HG03159 (cell line): ENCODE results near the gene PLSCR1.

Experiments
- ATAC-seq: cut with Tn5 transposase; IDR thresholded peaks from one replicate; pipeline ENCODE4 v1.9.1; 2021; ENCODE audit warnings: mild to moderate bottlenecking, moderate library complexity; ENCODE audit not compliant: unreplicated experiment

PLSCR1 gene

GRCh38 chr3:146544002-146544928 is at the start of gene PLSCR1:
TSS of gene PLSCR1 (minus strand) at chr3:146544607. CDS start at chr3:146536552, 8,055 bp downstream.
- peak; percentile 86 for ATAC-seq

GRCh38 chr3:146593776-146594175 is 49.4 kb upstream of the PLSCR1 start:
- no peak for ATAC-seq

- ATAC-seq = no peak
Observed at GRCh38 chr3:146590521-146590920, 46.1 kb upstream of the PLSCR1 start.

GRCh38 chr3:146589899-146590508 is 45.6 kb upstream of the PLSCR1 start:
- peak; percentile 71 for ATAC-seq

- ATAC-seq = no peak
Observed at GRCh38 chr3:146585156-146585555, 40.7 kb upstream of the PLSCR1 start.

GRCh38 chr3:146581951-146582467 is 37.6 kb upstream of the PLSCR1 start:
- ATAC-seq = no peak

- no peak for ATAC-seq
Observed at GRCh38 chr3:146581080-146581601, 36.7 kb upstream of the PLSCR1 start.

- peak; percentile 75 for ATAC-seq
Observed at GRCh38 chr3:146577662-146578061, 33.3 kb upstream of the PLSCR1 start.

- ATAC-seq = no peak
Observed at GRCh38 chr3:146575636-146576035, 31.2 kb upstream of the PLSCR1 start.

- no peak for ATAC-seq
Observed at GRCh38 chr3:146574173-146574572, 29.8 kb upstream of the PLSCR1 start.

GRCh38 chr3:146569314-146569713 is 24.9 kb upstream of the PLSCR1 start:
- ATAC-seq = no peak

- no peak for ATAC-seq
Observed at GRCh38 chr3:146566138-146566537, 21.7 kb upstream of the PLSCR1 start.

- ATAC-seq = no peak
Observed at GRCh38 chr3:146561879-146562278, 17.5 kb upstream of the PLSCR1 start.

GRCh38 chr3:146561463-146561862 is 17.1 kb upstream of the PLSCR1 start:
- ATAC-seq = no peak

- no peak for ATAC-seq
Observed at GRCh38 chr3:146560678-146561077, 16.3 kb upstream of the PLSCR1 start.

- ATAC-seq = no peak
Observed at GRCh38 chr3:146559388-146559787, 15.0 kb upstream of the PLSCR1 start.

- ATAC-seq = no peak
Observed at GRCh38 chr3:146558781-146559180, 14.4 kb upstream of the PLSCR1 start.

GRCh38 chr3:146557745-146558144 is 13.3 kb upstream of the PLSCR1 start:
- no peak for ATAC-seq

GRCh38 chr3:146555311-146555710 is 10.9 kb upstream of the PLSCR1 start:
- no peak for ATAC-seq

- ATAC-seq = no peak
Observed at GRCh38 chr3:146554151-146554760, 9.8 kb upstream of the PLSCR1 start.
